HCT116 (cell line): ENCODE data around the gene TM4SF20. TPM values are rescaled to one million over a fixed set of nuclear protein-coding genes. Genes with fewer than 3 reads are reported as not detected.

Experiments
- ATAC-seq: fragments of 200-7000 bp; cut with Tn5 transposase; 2 replicates; pipeline ENCODE4 v1.9.1; 2020; ENCODE audit warnings: mild to moderate bottlenecking, moderate library complexity
- BruUV-seq: library from RNA; stranded (reverse); fragments of 400-500 nt; replicated peaks from 2 replicates; lab custom pipeline; 2021; lab: Mats Ljungman, UMichigan
- CTCF ChIA-PET: fragments of 300-600 bp; sonication (Branson Sonifier 250); formaldehyde crosslinking; loops from one replicate; lab custom pipeline; 2021; ENCODE audit warnings: antibody characterized with exemption; lab: Charles Lee
- POLR2A ChIA-PET: fragments of 300-600, 350-600 bp; sonication (Branson Sonifier 250); formaldehyde crosslinking; loops from one replicate; lab custom pipeline; 2021; ENCODE audit warnings: antibody characterized with exemption; lab: Charles Lee
- RAD21 ChIA-PET, 2 experiments: fragments of 300-600 bp; sonication (Branson Sonifier 250); formaldehyde crosslinking; loops; one replicate each; lab custom pipeline; 2023; ENCODE audit warnings: low total read pairs in 2 of 2; ENCODE audit not compliant: uncharacterized antibody in 2 of 2, unreplicated experiment in 2 of 2, low non-redundant PET in 1 of 2; lab: Charles Lee
- DNase-seq: peaks from one replicate; pipeline ENCODE4 v3.0.0-alpha.2; 2010; ENCODE audit warnings: low read depth, low spot score
- H2AFZ ChIP-seq: fragments of 200-600 bp; shearing (Covaris generic), sonication (generic); 2 replicates; pipeline ENCODE4 v1.6.1; 2017; ENCODE audit warnings: low read depth, mixed run types, mixed read lengths, antibody characterized with exemption, low read length; ENCODE audit not compliant: poor library complexity, severe bottlenecking
- H3K27ac ChIP-seq: 2 replicates; pipeline ENCODE4 v1.5.1; 2012; ENCODE audit warnings: low read depth, low read length
- H3K27me3 ChIP-seq: fragments of 200-600 bp; sonication (generic); 2 replicates; pipeline ENCODE4 v1.6.1; 2016; ENCODE audit warnings: mixed run types, low read length, mixed read lengths; ENCODE audit not compliant: insufficient read depth
- H3K36me3 ChIP-seq, 2 experiments: fragments of 200-500 bp in 1 of 2; fragments of 200-600 bp in 1 of 2; sonication (Bioruptor generic) in 1 of 2; sonication (generic) in 1 of 2; 2 replicates each; pipeline versions ENCODE4 v1.5.1 to v1.6.1; 2014 to 2016; ENCODE audit warnings: low read length in 2 of 2, inconsistent platforms in 1 of 2, mixed read lengths in 1 of 2, mixed run types in 1 of 2; ENCODE audit not compliant: insufficient read depth in 2 of 2, control insufficient read depth in 1 of 2
- H3K4me1 ChIP-seq, 2 experiments: fragments of 200-600 bp in 1 of 2; sonication (generic) in 1 of 2; 2 replicates each; pipeline versions ENCODE4 v1.5.1 to v1.6.1; 2012 to 2017; ENCODE audit warnings: low read length in 2 of 2, inconsistent platforms in 1 of 2, mild to moderate bottlenecking in 1 of 2, mixed read lengths in 1 of 2, mixed run types in 1 of 2, moderate library complexity in 1 of 2; ENCODE audit not compliant: insufficient read depth in 2 of 2, control insufficient read depth in 1 of 2
- H3K4me2 ChIP-seq: fragments of 200-600 bp; sonication (generic); 2 replicates; pipeline ENCODE4 v1.6.1; 2017; ENCODE audit warnings: mixed run types, low read length, mixed read lengths
- H3K4me3 ChIP-seq, 2 experiments: fragments of 200-600 bp in 1 of 2; sonication (generic) in 1 of 2; replicated peaks in 1 of 2; 2 replicates each; pipeline ENCODE4 v1.5.1; 2011 to 2016; ENCODE audit warnings: low read length in 2 of 2, control low read depth in 1 of 2, low read depth in 1 of 2, mild to moderate bottlenecking in 1 of 2, mixed read lengths in 1 of 2, mixed run types in 1 of 2
- H3K79me2 ChIP-seq: fragments of 200-600 bp; sonication (generic); 2 replicates; pipeline ENCODE4 v1.6.1; 2017; ENCODE audit warnings: mild to moderate bottlenecking, mixed run types, low read length, moderate library complexity, mixed read lengths; ENCODE audit not compliant: insufficient read depth
- H3K9ac ChIP-seq: fragments of 200-600 bp; sonication (generic); 2 replicates; pipeline ENCODE4 v1.6.1; 2016; ENCODE audit warnings: low read length, mixed read lengths
- H3K9me2 ChIP-seq: fragments of 200-600 bp; sonication (generic), shearing (Covaris generic); 2 replicates; pipeline ENCODE4 v1.6.1; 2017; ENCODE audit warnings: mixed run types, mild to moderate bottlenecking, moderate library complexity; ENCODE audit not compliant: insufficient read depth
- H3K9me3 ChIP-seq, 2 experiments: fragments of 200-500 bp in 1 of 2; fragments of 200-600 bp in 1 of 2; sonication (Bioruptor generic) in 1 of 2; sonication (generic) in 1 of 2; 2 replicates each; pipeline ENCODE4 v1.6.1; 2014 to 2017; ENCODE audit warnings: low read length in 2 of 2, mixed read lengths in 2 of 2, inconsistent platforms in 1 of 2, low read depth in 1 of 2, mild to moderate bottlenecking in 1 of 2, mixed run types in 1 of 2, moderate library complexity in 1 of 2; ENCODE audit not compliant: control insufficient read depth in 1 of 2, insufficient read depth in 1 of 2
- H4K20me1 ChIP-seq: fragments of 200-600 bp; sonication (generic), shearing (Covaris generic); 2 replicates; pipeline ENCODE4 v1.6.1; 2017; ENCODE audit warnings: mixed run types, mild to moderate bottlenecking, moderate library complexity; ENCODE audit not compliant: insufficient read depth
- CBX3 ChIP-seq: IDR thresholded peaks from 2 replicates; pipeline ENCODE4 v1.6.1; 2012; ENCODE audit warnings: low read depth
- CEBPB ChIP-seq: IDR thresholded peaks from 2 replicates; pipeline ENCODE4 v1.6.1; 2012; ENCODE audit warnings: low read depth
- EGR1 ChIP-seq: IDR thresholded peaks from 2 replicates; pipeline ENCODE4 v1.6.1; 2012; ENCODE audit warnings: low read depth
- FOSL1 ChIP-seq: IDR thresholded peaks from 2 replicates; pipeline ENCODE4 v1.6.1; 2012; ENCODE audit warnings: low read depth
- POLR2A ChIP-seq: IDR thresholded peaks from 2 replicates; pipeline ENCODE4 v1.7.0; 2011; ENCODE audit warnings: borderline replicate concordance; ENCODE audit not compliant: insufficient read depth, insufficient read length; ENCODE audit errors: extremely low read depth
- RAD21 ChIP-seq: IDR thresholded peaks from 2 replicates; pipeline ENCODE4 v1.6.1; 2012; ENCODE audit warnings: low read depth, mild to moderate bottlenecking
- SIN3A ChIP-seq: IDR thresholded peaks from 2 replicates; pipeline ENCODE4 v1.6.1; 2012; ENCODE audit warnings: low read depth
- SRF ChIP-seq: IDR thresholded peaks from 2 replicates; pipeline ENCODE4 v1.6.1; 2012; ENCODE audit warnings: low read depth
- TCF7L2 ChIP-seq: IDR thresholded peaks from 2 replicates; pipeline ENCODE4 v1.7.0; 2011; ENCODE audit warnings: borderline replicate concordance, inconsistent platforms; ENCODE audit not compliant: insufficient read depth, insufficient read length; ENCODE audit errors: extremely low read depth
- ZFX ChIP-seq: fragments of 450-650 bp; IDR thresholded peaks from 2 replicates; pipeline ENCODE4 v1.6.1; 2017
- intact Hi-C: fragments of 100-400 bp; cut with micrococcal nuclease; formaldehyde crosslinking; loops from 2 replicates; pipeline ENCODE4 v1.10.0; 2022
- total RNA-seq: library from RNA; stranded (reverse); gene quantifications from one replicate; pipeline ENCODE4 v1.2.1, GENCODE V29; 2021; ENCODE audit not compliant: unreplicated experiment
- TF ChIP-seq, protein P1 (sequence below): IDR thresholded peaks from 2 replicates; pipeline ENCODE4 v1.6.1; 2011; ENCODE audit warnings: mild to moderate bottlenecking, low read length, moderate library complexity; ENCODE audit not compliant: insufficient replicate concordance; ENCODE audit errors: extremely low read depth

Gene TM4SF20
- total RNA-seq, 1 experiment from 2014 or later, result not detected

DNA sequence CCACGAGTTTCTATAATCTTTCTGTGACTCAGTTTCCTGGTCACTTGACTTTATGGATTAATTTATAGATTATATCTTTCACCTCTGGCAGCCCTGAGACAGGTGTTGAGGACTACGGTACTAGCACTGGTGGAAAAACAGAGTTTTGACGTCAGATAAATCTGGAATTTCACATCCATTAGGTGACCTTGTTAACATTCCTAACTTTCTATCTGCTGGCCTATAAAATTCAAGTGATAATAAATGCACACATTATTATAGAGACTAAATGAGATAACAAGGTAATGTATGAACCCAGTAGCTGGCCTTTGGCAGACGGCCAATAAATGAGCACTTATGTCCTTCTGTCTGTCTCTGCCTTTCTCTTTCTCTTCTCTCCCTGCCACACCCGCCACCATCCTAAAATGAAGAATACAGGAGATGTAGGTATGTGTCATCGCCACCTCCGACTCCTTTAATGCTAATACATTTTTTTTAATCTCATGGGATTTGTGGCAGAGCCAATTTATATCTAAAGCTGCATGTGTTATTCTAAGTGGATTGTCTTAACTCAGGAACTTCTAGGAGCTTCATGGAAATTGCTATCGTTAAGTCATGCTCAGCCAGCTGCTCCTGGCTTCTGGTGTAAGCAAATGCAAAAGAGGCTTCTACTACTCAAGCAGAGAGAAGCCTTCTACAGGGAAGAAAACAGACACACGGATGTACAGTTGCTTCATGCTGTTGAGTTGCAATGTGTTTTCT is 2.3 kb downstream of the TM4SF20 start:
- intact Hi-C loops, result no loop called here
- Histone ChIP-seq H3K4me1 (no peaks in the 10 kb centered on the region), H3K36me3 (no peaks in the 10 kb centered on the region), H3K4me2 (no peak overlapping the region), H3K79me2 (no peaks in the 10 kb centered on the region), H4K20me1 (no peaks in the 10 kb centered on the region), H3K27ac (no peak overlapping the region), H3K4me3 (no peak overlapping the region), H3K9ac (no peak overlapping the region), H2AFZ (no peak overlapping the region), H3K9me3 (no peaks in the 10 kb centered on the region)
- ChIA-PET POLR2A (no interaction called here), RAD21 (no interaction called here), CTCF (no interaction called here)
- ATAC-seq (no peak), DNase-seq (no peak)
- BruUV-seq, result no TSS peak
- TF ChIP-seq EGR1 (no peak), SIN3A (no peak), POLR2A (no peak), RAD21 (no peak), CBX3 (no peak), ZFX (no peak)
- TF ChIP-seq, all 23 proteins: peak for 0
- H3K9me2 ChIP-seq, result no peaks in the 10 kb centered on the region
- no peaks in the 10 kb centered on the region for H3K27me3 ChIP-seq

DNA sequence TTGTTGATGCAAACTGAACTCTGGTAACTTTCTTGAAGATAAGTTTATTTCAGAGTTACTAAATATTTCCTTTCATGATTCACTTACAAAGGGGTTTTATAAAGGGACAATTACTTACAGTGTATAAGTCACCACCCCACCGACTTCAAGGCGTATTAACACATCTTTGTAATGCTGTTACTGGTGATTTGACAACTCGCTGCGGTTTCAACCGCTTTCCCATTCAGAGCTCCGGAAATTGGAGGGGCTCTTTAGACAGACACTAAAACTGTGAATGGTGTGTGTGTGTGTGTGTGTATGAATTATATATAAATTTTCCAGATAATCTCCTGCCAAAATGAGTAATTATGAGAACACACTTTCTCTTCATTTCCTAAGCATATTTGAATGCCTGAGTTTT is 4.9 kb downstream of the TM4SF20 start:
- no peak overlapping the region for H3K9ac ChIP-seq
- intact Hi-C loops, result no loop called here
- no peak overlapping the region for H3K4me2 ChIP-seq
- no peaks in the 10 kb centered on the region for H3K27me3 ChIP-seq
- no peaks in the 10 kb centered on the region for H3K9me2 ChIP-seq
- POLR2A ChIA-PET, result no interaction called here
- DNase-seq (no peak), ATAC-seq (no peak)
- RAD21 ChIA-PET, result no interaction called here
- H2AFZ ChIP-seq, result no peak overlapping the region
- BruUV-seq, result no TSS peak
- TF ChIP-seq, protein P1, sequence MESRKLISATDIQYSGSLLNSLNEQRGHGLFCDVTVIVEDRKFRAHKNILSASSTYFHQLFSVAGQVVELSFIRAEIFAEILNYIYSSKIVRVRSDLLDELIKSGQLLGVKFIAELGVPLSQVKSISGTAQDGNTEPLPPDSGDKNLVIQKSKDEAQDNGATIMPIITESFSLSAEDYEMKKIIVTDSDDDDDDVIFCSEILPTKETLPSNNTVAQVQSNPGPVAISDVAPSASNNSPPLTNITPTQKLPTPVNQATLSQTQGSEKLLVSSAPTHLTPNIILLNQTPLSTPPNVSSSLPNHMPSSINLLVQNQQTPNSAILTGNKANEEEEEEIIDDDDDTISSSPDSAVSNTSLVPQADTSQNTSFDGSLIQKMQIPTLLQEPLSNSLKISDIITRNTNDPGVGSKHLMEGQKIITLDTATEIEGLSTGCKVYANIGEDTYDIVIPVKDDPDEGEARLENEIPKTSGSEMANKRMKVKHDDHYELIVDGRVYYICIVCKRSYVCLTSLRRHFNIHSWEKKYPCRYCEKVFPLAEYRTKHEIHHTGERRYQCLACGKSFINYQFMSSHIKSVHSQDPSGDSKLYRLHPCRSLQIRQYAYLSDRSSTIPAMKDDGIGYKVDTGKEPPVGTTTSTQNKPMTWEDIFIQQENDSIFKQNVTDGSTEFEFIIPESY, result no peak
- no peak for TF ChIP-seq FOSL1
- TF ChIP-seq SRF, result no peak
- TF ChIP-seq POLR2A, result no peak
- TF ChIP-seq CEBPB, result no peak
- TF ChIP-seq TCF7L2, result no peak
- H3K9me3 ChIP-seq, result no peaks in the 10 kb centered on the region
- H3K4me3 ChIP-seq, result no peak overlapping the region
- no peaks in the 10 kb centered on the region for H3K4me1 ChIP-seq
- CTCF ChIA-PET, result no interaction called here
- H3K79me2 ChIP-seq, result no peaks in the 10 kb centered on the region
- H4K20me1 ChIP-seq, result no peaks in the 10 kb centered on the region
- no peaks in the 10 kb centered on the region for H3K36me3 ChIP-seq
- no peak overlapping the region for H3K27ac ChIP-seq
